Heart left ventricle (tissue), 13 donors: ENCODE results near the gene GRIN2C.

Experiments
- POLR2A ChIP-seq, 2 donors: fragments of 450-650 bp; IDR thresholded peaks; one replicate each; pipeline ENCODE4 v1.6.1; 2017; ENCODE audit warnings: antibody characterized with exemption in 2 of 2, mild to moderate bottlenecking in 2 of 2, moderate library complexity in 2 of 2
- TF ChIP-seq, protein P1 (sequence below), 12 donors: fragments of 200-600 bp; sonication (generic) in 4 of 12; IDR thresholded peaks; one replicate each; pipeline versions ENCODE4 v1.5.0 to v1.8.0; 2018 to 2022; ENCODE audit warnings: antibody characterized with exemption in 12 of 12, mild to moderate bottlenecking in 5 of 12
- donor health status: ischemic (EF 13 %, LVEDD 7.1; RV severe dilation, severe dysfunction).
- donor health status: DM: no; HTN: yes; CAD: no.
- donor health status: DM: no; HTN: no; CAD: no.
- donor health status: ischemic (EF 25% LVEDD 6.9; RV normal size, moderate dysfunction).
- donor health status: ischemic (EF 25% LVEDD 5.7; RV mildly dilated, moderate dysfunction).
- donor health status: ischemic (EF 35%, LVEDD 5.7; RV mildly dilated, moderate dysfunction).
- donor health status: nonischemic (EF 11% LVEDD 7.7; RV severe dilation, severe dysfunction).
- donor health status: DM: yes; HTN: yes; CAD: no.
- donor health status: PGD.
- donor health status: ischemic (EF 29% LVEDD 5.4; RV normal size, mild dysfunction).
- donor health status: nonischemic (EF 23%, LVEDD 6.1; RV moderate dilation, normal function).

DNA sequence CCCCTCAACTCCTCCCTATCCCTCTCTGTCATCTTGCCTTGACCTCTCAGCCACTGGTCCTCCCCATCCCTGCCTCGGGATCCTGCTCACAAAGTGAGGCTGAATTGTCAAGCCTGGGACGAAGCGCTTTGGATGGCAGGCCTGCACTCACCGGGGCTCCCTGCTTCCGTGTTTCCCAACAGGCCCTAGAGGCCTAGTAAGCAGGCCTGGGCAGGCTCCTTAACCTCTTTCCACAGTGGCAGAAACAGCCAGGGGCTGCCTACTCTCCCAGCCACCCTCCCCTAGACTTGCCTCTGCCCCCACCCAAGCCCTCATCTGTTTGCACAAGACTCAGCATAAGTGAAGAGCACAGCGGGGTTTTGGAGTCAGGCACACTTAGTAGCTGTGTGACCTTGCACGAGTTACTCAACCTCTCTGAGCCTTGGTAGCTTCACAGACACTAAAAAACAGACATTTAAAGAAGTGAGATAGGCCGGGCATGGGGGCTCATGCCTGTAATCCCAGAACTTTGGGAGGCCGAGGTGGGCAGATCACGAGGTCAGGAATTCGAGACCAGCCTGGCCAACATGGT is 38.8 kb upstream of the GRIN2C start:
- TF ChIP-seq, protein P1, sequence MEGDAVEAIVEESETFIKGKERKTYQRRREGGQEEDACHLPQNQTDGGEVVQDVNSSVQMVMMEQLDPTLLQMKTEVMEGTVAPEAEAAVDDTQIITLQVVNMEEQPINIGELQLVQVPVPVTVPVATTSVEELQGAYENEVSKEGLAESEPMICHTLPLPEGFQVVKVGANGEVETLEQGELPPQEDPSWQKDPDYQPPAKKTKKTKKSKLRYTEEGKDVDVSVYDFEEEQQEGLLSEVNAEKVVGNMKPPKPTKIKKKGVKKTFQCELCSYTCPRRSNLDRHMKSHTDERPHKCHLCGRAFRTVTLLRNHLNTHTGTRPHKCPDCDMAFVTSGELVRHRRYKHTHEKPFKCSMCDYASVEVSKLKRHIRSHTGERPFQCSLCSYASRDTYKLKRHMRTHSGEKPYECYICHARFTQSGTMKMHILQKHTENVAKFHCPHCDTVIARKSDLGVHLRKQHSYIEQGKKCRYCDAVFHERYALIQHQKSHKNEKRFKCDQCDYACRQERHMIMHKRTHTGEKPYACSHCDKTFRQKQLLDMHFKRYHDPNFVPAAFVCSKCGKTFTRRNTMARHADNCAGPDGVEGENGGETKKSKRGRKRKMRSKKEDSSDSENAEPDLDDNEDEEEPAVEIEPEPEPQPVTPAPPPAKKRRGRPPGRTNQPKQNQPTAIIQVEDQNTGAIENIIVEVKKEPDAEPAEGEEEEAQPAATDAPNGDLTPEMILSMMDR (IDR thresholded peaks at IDR 0.05) = no peak
- no peak for TF ChIP-seq POLR2A (IDR thresholded peaks at IDR 0.05)
